GM19035 (cell line): ENCODE measurements around the gene PPP2R5C.
"Not testable (repeated sequence)": the region's sequence is repeated elsewhere in the genome, so short reads cannot be mapped to it uniquely, and the experiment has no call there.

Source experiments
- ATAC-seq: cut with Tn5 transposase; IDR thresholded peaks from one replicate; pipeline ENCODE4 v1.9.1; 2021; ENCODE audit not compliant: unreplicated experiment

Gene PPP2R5C

GRCh38 chr14:101962503-101962874 is 201.0 kb downstream of the PPP2R5C start:
- ATAC-seq = no peak

DNA sequence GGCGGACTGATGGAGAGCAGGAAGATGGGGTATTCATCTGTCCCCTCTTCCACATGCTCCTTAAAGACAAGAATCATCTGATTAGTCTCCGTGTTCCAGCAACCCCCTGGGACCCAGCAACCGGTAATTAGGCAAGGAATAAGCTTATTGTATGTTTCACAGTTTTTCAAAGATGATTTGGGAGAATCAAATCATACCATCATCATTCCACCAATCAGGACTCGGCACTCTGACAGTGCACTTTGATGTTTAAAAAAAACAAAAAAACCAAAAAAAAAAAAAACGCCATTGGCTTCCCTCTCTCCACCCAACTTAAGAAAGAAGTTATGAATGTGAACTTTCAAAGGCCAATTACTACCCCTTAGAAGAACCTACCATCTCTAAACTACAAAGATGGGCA is 201.5 kb downstream of the PPP2R5C start:
- no peak for ATAC-seq

- ATAC-seq = no peak
These were observed 202.3 kb downstream of the PPP2R5C start for GRCh38 chr14:101963656-101964296.

DNA sequence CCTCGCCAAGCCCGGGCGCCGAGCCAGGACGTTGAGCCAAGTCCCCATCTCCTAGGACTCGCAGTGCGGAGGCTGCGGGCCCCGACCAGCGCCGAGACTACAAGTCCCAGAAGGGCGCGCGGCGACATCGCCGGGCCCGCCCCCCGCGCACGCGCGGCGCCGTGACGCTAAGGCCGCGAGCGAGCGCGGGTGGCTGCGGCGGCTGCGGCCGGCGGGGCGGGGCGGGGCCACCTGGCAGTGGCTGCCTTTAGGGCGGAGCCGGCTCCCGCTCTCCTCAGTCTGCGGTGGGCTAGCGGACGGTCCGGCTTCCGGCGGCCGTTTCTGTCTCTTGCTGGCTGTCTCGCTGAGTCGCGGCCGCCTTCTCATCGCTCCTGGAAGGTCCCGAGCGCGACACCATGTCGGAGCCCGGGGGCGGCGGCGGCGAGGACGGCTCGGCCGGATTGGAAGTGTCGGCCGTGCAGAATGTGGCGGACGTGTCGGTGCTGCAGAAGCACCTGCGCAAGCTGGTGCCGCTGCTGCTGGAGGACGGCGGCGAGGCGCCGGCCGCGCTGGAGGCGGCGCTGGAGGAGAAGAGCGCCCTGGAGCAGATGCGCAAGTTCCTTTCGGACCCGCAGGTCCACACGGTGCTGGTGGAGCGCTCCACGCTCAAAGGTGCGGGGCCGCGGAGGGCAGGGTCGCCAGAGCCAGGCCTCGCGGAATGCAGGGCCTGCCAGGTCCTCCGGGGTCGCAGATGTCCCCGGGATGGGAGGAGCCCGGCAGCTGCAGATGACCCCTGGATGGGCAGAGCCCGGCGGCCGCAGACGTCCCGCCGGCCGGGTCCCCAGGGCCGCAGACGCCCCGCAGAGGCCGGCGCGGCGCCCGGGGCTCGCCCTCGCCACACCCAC is 203.0 kb downstream of the PPP2R5C start, which contains the start of gene DYNC1H1:
DYNC1H1 (plus strand) TSS at position 277 of the 884 bp plus-strand sequence; CDS start at position 396, 119 bp downstream.
- ATAC-seq = peak; percentile 79

DNA sequence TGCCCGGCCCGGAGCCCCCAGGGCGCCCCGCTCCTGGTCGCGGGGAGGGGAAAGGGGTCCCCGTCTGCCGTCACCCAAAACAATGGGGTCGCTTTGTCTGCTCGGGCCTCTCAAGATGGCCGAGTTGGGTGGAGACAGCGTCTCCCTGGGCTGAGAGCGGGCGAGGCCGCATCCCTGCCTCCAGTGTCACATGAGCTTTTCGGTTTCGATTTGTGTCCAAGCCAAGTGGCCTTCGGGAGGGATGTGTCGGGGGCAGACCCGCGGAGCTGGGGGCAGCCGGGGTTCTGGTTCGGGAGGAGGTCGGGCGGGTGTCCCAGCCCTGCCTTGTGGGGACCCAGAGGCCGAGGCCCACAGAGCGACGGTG is 203.7 kb downstream of the PPP2R5C start:
- peak; percentile 25 for ATAC-seq

- ATAC-seq = no peak
These were observed 204.5 kb downstream of the PPP2R5C start for GRCh38 chr14:101965770-101966722.

DNA sequence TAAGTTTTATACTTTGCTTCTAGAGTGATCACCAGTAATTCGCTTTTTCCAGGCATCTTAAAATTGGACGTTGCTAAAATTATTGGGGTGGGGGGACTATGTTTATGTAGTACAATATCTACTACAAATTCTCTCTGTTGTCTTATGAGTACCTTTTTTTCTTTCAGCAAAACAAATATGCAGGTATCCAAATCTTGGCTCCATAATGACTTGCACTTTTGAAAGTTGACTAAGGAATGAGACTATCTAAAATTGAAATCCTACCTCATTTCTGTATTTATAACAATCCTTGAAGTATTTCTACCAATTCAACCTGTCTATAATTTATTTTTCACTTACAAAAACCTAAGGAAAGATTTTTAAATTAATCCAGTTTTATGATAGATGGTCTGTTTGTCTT is 205.2 kb downstream of the PPP2R5C start:
- ATAC-seq = no peak

- ATAC-seq = no peak
These were observed 206.7 kb downstream of the PPP2R5C start for GRCh38 chr14:101968186-101968585.

- ATAC-seq = no peak
These were observed 208.0 kb downstream of the PPP2R5C start for GRCh38 chr14:101969481-101969880.

GRCh38 chr14:101970830-101971400 is 209.4 kb downstream of the PPP2R5C start:
- ATAC-seq = no peak

- ATAC-seq = not testable (repeated sequence)
These were observed 209.9 kb downstream of the PPP2R5C start for GRCh38 chr14:101971458-101971857.

DNA sequence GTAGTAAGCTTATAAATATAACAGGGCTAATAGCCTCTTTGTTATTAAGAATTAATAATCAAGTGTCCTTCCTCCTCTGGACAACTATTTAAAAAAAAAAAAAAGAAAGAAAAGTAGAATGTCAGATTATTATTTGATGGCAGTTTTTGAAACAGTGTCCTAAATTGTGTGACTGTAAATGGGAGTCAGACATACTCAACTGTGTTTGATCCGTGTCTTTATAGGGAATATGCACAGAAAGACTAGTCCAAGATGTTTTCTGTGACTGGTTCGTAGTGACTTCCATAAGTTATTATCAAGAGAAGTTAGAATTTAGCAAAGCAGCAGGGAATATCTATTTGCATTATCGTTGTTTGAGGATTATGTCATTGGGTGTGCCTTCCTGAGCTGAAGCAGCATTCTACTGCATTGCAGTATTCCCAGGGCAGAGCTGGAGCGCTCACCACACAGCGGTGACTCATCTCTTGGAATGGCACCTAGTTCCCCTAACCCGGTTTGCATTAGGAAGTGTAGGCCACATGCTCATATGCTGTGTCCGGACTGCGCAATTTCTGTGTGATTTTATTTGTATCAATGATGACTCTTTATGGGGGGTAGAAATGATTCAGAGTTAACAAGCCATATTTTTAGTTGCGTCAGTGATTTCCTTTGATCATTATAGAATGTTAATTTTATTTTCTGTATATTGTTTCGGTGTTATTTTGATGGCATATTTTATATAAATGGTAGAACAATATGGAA is 210.8 kb downstream of the PPP2R5C start:
- no peak for ATAC-seq

DNA sequence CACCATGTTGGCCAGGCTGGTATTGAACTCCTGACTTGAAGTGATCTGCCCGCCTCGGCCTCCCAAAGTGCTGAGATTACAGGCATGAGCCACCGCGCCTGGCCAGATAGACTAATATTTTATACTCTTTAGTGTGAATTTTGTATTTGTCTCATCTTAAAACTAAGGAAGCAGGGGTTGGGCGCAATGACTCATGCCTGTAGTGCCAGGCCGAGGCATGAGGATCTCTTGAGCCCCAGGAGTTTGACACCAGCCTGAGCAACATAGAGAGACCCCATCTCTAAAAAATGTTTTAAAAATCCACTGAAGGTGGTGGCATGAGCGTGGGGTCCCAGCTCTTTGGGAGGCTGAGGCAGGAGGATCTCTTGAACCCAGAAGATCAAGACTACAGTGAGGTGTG is 211.8 kb downstream of the PPP2R5C start:
- ATAC-seq = no peak

DNA sequence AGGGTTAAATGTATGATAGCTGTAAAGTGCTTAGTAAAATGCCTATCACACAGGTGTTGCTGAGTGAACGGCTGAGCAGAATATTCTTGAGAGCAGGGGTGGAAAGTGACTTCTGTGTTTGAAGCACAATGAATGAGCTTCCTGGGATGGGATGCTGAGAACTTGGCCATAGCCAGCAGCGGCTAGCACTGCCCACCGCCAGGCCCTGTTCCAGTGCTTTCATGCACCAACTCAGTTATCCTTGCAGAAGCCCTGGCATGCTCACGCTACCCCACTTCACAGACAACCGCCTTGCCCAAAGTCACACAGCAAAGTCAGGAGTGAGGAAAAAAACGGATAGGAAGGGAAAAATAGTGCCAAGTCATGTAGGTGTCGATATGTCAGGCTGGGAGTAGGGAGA is 213.7 kb downstream of the PPP2R5C start:
- no peak for ATAC-seq
